Keratinocyte (primary cell): Measurements from ENCODE around the gene MTFP1.

Experiments
- CTCF ChIP-seq, 3 experiments: IDR thresholded peaks in 1 of 3; conservative IDR thresholded peaks in 1 of 3; optimal IDR thresholded peaks in 1 of 3; 2 replicates in 2 of 3; 3 replicates in 1 of 3; pipeline versions ENCODE3 to v1.5.1; 2011; ENCODE audit warnings: low read length in 3 of 3, mild to moderate bottlenecking in 3 of 3, moderate library complexity in 2 of 3, control low read depth in 1 of 3, inconsistent platforms in 1 of 3; ENCODE audit not compliant: insufficient read depth in 2 of 3; ENCODE audit errors: extremely low read depth in 1 of 3
- EZH2 ChIP-seq: IDR thresholded peaks from one replicate; pipeline ENCODE4 v1.6.1; 2012; ENCODE audit warnings: inconsistent platforms, mild to moderate bottlenecking, low read length, moderate library complexity

- TF ChIP-seq CTCF (optimal IDR thresholded peaks at IDR 0.05 in 1 of 3, IDR thresholded peaks at IDR 0.05 in 1 of 3, conservative IDR thresholded peaks at IDR 0.05 in 1 of 3; ENCODE audit: extremely low read depth in 1 of 3, insufficient read depth in 2 of 3, low read length in 3 of 3) = no peak
- TF ChIP-seq EZH2 = no peak
These were observed 20.0 kb downstream of the MTFP1 start for GRCh38 chr22:30445438-30446145.
